ENCODE results near the gene CFAP57. TPM values are rescaled to one million over a fixed set of nuclear protein-coding genes. Genes with fewer than 3 reads are reported as not detected.

Gene CFAP57
- polyA plus RNA-seq, 1 experiment: 0.27 TPM

DNA sequence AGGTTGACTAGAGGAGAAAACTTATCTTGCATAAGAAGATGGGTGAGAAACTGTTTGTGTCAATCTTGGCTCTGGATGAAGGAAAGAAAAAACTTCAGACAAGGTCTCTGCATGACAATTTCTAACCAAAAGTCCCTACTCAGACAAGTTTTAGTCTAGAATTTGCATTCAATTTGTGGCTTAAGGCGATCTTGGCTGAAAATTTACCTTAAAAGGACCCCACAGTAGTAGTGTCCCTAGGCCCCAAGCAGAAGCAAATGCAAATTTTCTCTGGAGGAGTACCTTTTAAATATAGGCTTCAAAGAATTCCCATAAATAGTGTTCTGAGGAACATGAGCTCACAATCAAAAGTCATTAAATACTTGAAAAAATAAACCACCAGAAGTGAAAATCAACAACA lies 80.1 kb downstream of the CFAP57 start:
- ChIA-PET CTCF (no interaction called here), POLR2A (no interaction called here)
- no peaks in the 10 kb centered on the region for H3K36me3 ChIP-seq (ENCODE audit: control insufficient read depth, insufficient read depth, low read length)
- TF ChIP-seq, protein P1, sequence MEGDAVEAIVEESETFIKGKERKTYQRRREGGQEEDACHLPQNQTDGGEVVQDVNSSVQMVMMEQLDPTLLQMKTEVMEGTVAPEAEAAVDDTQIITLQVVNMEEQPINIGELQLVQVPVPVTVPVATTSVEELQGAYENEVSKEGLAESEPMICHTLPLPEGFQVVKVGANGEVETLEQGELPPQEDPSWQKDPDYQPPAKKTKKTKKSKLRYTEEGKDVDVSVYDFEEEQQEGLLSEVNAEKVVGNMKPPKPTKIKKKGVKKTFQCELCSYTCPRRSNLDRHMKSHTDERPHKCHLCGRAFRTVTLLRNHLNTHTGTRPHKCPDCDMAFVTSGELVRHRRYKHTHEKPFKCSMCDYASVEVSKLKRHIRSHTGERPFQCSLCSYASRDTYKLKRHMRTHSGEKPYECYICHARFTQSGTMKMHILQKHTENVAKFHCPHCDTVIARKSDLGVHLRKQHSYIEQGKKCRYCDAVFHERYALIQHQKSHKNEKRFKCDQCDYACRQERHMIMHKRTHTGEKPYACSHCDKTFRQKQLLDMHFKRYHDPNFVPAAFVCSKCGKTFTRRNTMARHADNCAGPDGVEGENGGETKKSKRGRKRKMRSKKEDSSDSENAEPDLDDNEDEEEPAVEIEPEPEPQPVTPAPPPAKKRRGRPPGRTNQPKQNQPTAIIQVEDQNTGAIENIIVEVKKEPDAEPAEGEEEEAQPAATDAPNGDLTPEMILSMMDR (IDR thresholded peaks at IDR 0.05; ENCODE audit: insufficient read depth, low read depth, low read length): no peak
- no peak for DNase-seq (ENCODE audit: low read depth)
- no peak overlapping the region for H3K4me3 ChIP-seq (ENCODE audit: low read depth, low read length)
- peaks cover 8% of the 10 kb centered on the region for H3K27me3 ChIP-seq (ENCODE audit: control insufficient read depth, insufficient read depth, low read length)

DNA sequence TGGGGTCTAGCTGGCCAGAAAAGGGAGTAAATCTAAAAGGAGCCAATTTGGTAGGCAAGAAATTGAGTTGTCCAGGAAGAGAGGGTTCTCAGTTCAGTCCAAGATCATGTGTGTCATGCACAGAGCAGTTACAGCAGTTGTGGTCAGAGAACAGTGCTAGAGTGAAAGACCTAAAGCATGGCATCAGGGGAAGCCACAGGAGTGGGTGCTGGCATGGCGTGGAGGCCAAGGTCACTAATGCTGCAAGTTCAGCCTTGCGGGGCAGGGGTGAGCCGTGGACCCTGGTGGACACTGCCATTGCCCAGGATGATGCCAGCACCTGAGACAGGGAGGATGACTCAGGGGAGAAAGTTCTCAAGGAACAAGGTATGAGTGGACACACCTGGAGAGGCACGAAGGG lies 81.0 kb downstream of the CFAP57 start:
- TF ChIP-seq, protein P1 (IDR thresholded peaks at IDR 0.05; ENCODE audit: insufficient read depth, low read depth, low read length): no peak
- H3K27me3 ChIP-seq (ENCODE audit: control insufficient read depth, insufficient read depth, low read length): peaks cover 8% of the 10 kb centered on the region
- ChIA-PET CTCF (interaction anchor here (1.0 kb wide), 1 partner anchor 11 kb away, joined by 5 read pairs; no protein-coding TSS in a partner anchor), POLR2A (no interaction called here)
- H3K4me3 ChIP-seq (ENCODE audit: low read depth, low read length): no peak overlapping the region
- DNase-seq (ENCODE audit: low read depth): no peak
- no peaks in the 10 kb centered on the region for H3K36me3 ChIP-seq (ENCODE audit: control insufficient read depth, insufficient read depth, low read length)

DNA sequence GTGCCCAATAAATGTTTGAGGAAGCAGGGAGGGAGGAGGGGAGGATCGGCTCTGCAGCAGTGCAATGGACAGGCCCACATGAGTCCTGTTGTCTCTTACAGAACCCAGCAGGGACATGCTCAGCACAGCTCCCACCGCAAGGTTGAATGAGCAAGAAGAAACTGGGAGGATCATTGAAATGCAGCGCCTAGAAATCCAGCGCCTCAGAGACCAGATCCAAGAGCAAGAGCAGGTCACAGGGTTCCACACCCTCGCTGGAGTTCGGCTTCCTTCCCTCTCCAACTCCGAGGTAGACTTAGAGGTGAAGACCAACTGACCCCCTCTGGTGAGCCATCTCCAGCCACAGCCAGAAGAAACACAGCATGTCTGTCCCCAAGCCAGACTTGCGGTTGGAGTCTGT lies 81.7 kb downstream of the CFAP57 start:
- TF ChIP-seq, protein P1 (IDR thresholded peaks at IDR 0.05; ENCODE audit: insufficient read depth, low read depth, low read length): no peak
- peaks cover 8% of the 10 kb centered on the region for H3K27me3 ChIP-seq (ENCODE audit: control insufficient read depth, insufficient read depth, low read length)
- DNase-seq (ENCODE audit: low read depth): no peak
- H3K4me3 ChIP-seq (ENCODE audit: low read depth, low read length): no peak overlapping the region
- ChIA-PET CTCF (interaction anchor here (1.0 kb wide), 1 partner anchor 10 kb away, joined by 5 read pairs; no protein-coding TSS in a partner anchor), POLR2A (no interaction called here)
- no peaks in the 10 kb centered on the region for H3K36me3 ChIP-seq (ENCODE audit: control insufficient read depth, insufficient read depth, low read length)

DNA sequence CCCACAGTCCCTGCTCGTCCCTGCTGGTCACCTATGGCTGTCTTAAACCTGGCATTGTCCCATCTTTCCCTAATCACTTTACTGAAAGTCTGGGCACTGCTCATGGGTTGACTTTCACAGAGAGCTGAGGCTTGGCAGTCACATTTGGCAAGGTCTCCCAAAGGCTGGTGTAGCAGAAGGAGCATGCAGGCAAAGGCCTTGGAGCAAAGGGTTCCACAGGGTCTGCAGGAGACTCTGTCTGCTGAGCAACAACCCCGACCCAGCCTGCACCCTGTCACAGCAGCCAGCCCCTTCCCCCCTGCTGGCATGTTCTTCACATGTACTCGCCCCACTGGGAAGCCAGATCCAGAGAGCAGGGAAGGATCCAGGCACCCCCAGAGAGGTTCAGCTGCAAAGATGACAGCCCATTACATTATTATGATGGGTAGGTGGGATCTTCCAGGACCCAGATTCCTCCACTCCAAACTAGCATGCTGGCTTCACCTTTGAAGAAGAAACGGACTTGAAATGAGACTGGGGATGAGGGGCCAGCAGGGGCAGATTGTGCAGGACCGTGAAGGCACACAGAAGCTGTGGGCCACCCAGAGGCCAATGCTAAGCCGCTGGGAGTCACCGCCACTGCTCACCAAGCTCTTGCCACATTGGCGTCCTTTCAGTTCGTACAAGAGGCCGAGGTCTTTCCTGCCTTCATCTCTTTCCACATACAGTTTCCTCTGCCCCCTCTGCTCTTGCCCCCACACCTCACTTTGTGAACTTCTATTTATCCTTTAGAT lies 83.5 kb downstream of the CFAP57 start:
- no peak for DNase-seq (ENCODE audit: low read depth)
- Histone ChIP-seq H3K4me3 (ENCODE audit: low read depth, low read length) (no peak overlapping the region), H3K27me3 (ENCODE audit: control insufficient read depth, insufficient read depth, low read length) (peaks cover 8% of the 10 kb centered on the region), H3K36me3 (ENCODE audit: control insufficient read depth, insufficient read depth, low read length) (no peaks in the 10 kb centered on the region)
- POLR2A ChIA-PET: interaction anchor here (0.6 kb wide), 1 partner anchor 23 kb away, joined by 3 read pairs; no protein-coding TSS in a partner anchor
- TF ChIP-seq, protein P1 (IDR thresholded peaks at IDR 0.05; ENCODE audit: insufficient read depth, low read depth, low read length): no peak
- CTCF ChIA-PET: no interaction called here

DNA sequence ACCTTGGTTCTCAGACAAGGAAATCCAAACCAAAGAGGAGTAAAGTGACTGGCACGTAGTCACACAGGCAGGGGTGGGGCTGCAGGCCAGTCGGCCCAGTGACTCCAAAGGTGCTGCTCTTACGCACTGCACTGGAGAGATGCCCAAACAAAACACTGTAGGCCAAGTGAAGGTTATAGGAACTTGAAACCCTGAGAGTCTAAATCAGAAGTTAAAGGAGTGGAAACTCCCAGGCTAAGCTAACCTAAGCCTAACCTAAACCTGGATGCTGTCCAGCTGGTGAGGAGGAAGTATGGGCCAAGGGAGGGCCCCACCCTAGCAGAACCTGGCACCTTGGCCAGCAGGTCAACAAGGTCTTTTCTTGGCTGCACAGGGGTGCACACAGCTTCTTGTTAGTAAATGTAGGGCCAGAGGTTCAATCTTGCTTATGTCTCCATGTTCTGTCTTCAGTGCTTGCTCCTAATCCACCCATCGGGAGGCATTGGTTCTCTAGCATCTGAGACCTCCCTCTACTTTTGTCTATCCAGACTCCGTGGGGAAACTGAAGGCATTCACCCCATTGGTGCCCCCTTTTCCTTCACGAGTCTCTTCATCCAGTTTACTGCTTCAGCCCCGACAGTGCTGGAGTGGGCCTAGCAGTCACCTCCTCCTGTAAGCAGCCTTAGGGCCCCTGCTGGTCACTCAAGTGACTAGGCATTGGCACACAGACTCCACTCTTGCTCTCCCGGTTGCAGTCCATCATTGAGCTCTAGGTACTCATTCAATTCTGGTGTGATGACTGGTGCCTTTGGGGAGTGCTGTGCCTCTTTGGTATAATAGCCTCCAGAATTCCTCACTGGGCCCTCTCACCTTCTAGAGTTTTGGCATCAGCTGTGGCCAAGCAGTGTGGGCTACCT lies 84.8 kb downstream of the CFAP57 start:
- CTCF ChIA-PET: interaction anchor here (1.5 to 1.6 kb wide), 2 partner anchors 10 to 13 kb away, joined by 3 to 4 read pairs; partner anchors contain the start of gene TMEM125
- no peak overlapping the region for H3K4me3 ChIP-seq (ENCODE audit: low read depth, low read length)
- H3K27me3 ChIP-seq (ENCODE audit: control insufficient read depth, insufficient read depth, low read length): peaks cover 8% of the 10 kb centered on the region
- POLR2A ChIA-PET: no interaction called here
- TF ChIP-seq, protein P1 (IDR thresholded peaks at IDR 0.05; ENCODE audit: insufficient read depth, low read depth, low read length): no peak
- H3K36me3 ChIP-seq (ENCODE audit: control insufficient read depth, insufficient read depth, low read length): no peaks in the 10 kb centered on the region
- DNase-seq (ENCODE audit: low read depth): no peak

Data from BJ (cell line).